K562 (cell line): ENCODE measurements around the gene LY6G6C. TPM values are rescaled to one million over a fixed set of nuclear protein-coding genes. Genes with fewer than 3 reads are reported as not detected.

Source experiments
- ATF1 ChIP-seq, 2 experiments: fragments of 450-650 bp in 1 of 2; IDR thresholded peaks; 2 replicates each; pipeline ENCODE4 v1.6.1; 2016; ENCODE audit warnings: missing compliant biosample characterization in 1 of 2, missing genetic modification characterization in 1 of 2
- CBX8 ChIP-seq: fragments of 200-600 bp; sonication (generic); IDR thresholded peaks from 2 replicates; pipeline ENCODE4 v1.6.1; 2012; ENCODE audit warnings: borderline replicate concordance, mixed run types, low read depth, mild to moderate bottlenecking, moderate library complexity, mixed read lengths, low read length, control low read depth, inconsistent platforms; ENCODE audit not compliant: poor library complexity, severe bottlenecking; ENCODE audit errors: extremely low read depth
- CCAR2 ChIP-seq: fragments of 200-400 bp; formaldehyde crosslinking; IDR thresholded peaks from 2 replicates; pipeline ENCODE4 v1.6.1; 2017; ENCODE audit warnings: mild to moderate bottlenecking, low read depth, low read length
- CHD1 ChIP-seq: fragments of 200-600 bp; sonication (generic); IDR thresholded peaks from one replicate; pipeline ENCODE4 v1.6.1; 2012; ENCODE audit warnings: mild to moderate bottlenecking, moderate library complexity, low read length, inconsistent platforms
- EHMT2 ChIP-seq: fragments of 450-650 bp; IDR thresholded peaks from 2 replicates; pipeline ENCODE4 v1.6.1; 2018; ENCODE audit warnings: antibody characterized with exemption
- HDAC1 ChIP-seq, 2 experiments: fragments of 450-650 bp; IDR thresholded peaks; 2 replicates each; pipeline ENCODE4 v1.6.1; 2016 to 2017; ENCODE audit warnings: inconsistent platforms in 1 of 2, mild to moderate bottlenecking in 1 of 2, moderate library complexity in 1 of 2
- KDM1A ChIP-seq, 2 experiments: fragments of 450-650 bp; IDR thresholded peaks; 2 replicates each; pipeline ENCODE4 v1.6.1; 2016; ENCODE audit warnings: mild to moderate bottlenecking in 2 of 2
- MBD2 ChIP-seq: sonication (generic); IDR thresholded peaks from 2 replicates; pipeline ENCODE4 v1.6.1; 2016; ENCODE audit warnings: low read depth, borderline replicate concordance
- PCBP2 ChIP-seq: fragments of 200-400 bp; formaldehyde crosslinking; IDR thresholded peaks from 2 replicates; pipeline ENCODE4 v1.6.1; 2018; ENCODE audit warnings: low read length, low read depth, mild to moderate bottlenecking, moderate library complexity; ENCODE audit not compliant: poor library complexity, severe bottlenecking
- POLR2A ChIP-seq: fragments of 450-650 bp; conservative IDR thresholded peaks from 2 replicates; pipeline ENCODE4 v1.6.1; 2016
- RBM34 ChIP-seq: fragments of 200-400 bp; formaldehyde crosslinking; IDR thresholded peaks from 2 replicates; pipeline ENCODE4 v1.6.1; 2018; ENCODE audit warnings: low read length, borderline replicate concordance; ENCODE audit not compliant: insufficient read depth
- SIRT6 ChIP-seq: IDR thresholded peaks from one replicate; pipeline ENCODE4 v1.6.1; 2012; ENCODE audit warnings: low read depth, mild to moderate bottlenecking, control low read depth, inconsistent platforms, low read length, moderate library complexity
- SMAD3 ChIP-seq: fragments of 450-650 bp; formaldehyde crosslinking; conservative IDR thresholded peaks from 2 replicates; pipeline ENCODE4 v1.4.0; 2020; ENCODE audit warnings: mild to moderate bottlenecking
- WHSC1 ChIP-seq: IDR thresholded peaks from one replicate; pipeline ENCODE4 v1.6.1; 2012; ENCODE audit warnings: low read length, control low read depth, inconsistent platforms
- ZFX ChIP-seq: sonication (generic); formaldehyde crosslinking; IDR thresholded peaks from 2 replicates; pipeline ENCODE4 v1.8.0; 2022; ENCODE audit warnings: mild to moderate bottlenecking, missing genetic modification reagents, moderate library complexity
- ZNF140 ChIP-seq: fragments of 250-450 bp; sonication (Bioruptor Pico); IDR thresholded peaks from 2 replicates; pipeline ENCODE4 v1.8.0; 2021; ENCODE audit warnings: moderate library complexity, mild to moderate bottlenecking, inconsistent platforms
- ZNF175 ChIP-seq: fragments of 200-800 bp; sonication (Bioruptor generic); IDR thresholded peaks from 2 replicates; pipeline ENCODE4 v1.6.1; 2016; ENCODE audit warnings: low read depth, mild to moderate bottlenecking, missing genetic modification characterization, missing compliant biosample characterization
- ZNF23 ChIP-seq: fragments of 250-450 bp; sonication (Bioruptor Pico); IDR thresholded peaks from 2 replicates; pipeline ENCODE4 v1.4.0; 2020; ENCODE audit warnings: mild to moderate bottlenecking
- ZNF764 ChIP-seq: fragments of 250-450 bp; sonication (Bioruptor Pico); IDR thresholded peaks from 2 replicates; pipeline ENCODE4 v1.4.0; 2020; ENCODE audit warnings: low read depth, mild to moderate bottlenecking, moderate library complexity
- polyA plus RNA-seq, 8 experiments: library from polyadenylated mRNA; depleted of rRNA in 4 of 8; stranded (reverse) in 5 of 8; unstranded in 3 of 8; fragments of >200 nt; fragmentation: Nextera tagmentation in 2 of 8; fragmentation: Illumina TruSeq in 1 of 8; extraction: Ambion mirVana in 2 of 8; extraction: Trizol in 1 of 8; gene quantifications; 2 replicates each; pipeline versions ENCODE4 v1.2.1 to v1.2.3, GENCODE V29; 2011 to 2014; ENCODE audit warnings: inconsistent platforms in 1 of 8, missing spikeins in 1 of 8
- total RNA-seq, 7 experiments: library from RNA; depleted of rRNA in 6 of 7; stranded (reverse); fragments of >200 nt in 6 of 7; fragmentation: Illumina TruSeq in 2 of 7; extraction: Trizol in 2 of 7; gene quantifications; 2 replicates each; pipeline versions ENCODE4 v1.2.1 to v1.2.3, GENCODE V29; 2011 to 2021; ENCODE audit warnings: low replicate concordance in 1 of 7
- TF ChIP-seq, protein P1 (sequence below): fragments of 250-450 bp; sonication (Bioruptor Pico); IDR thresholded peaks from 2 replicates; pipeline ENCODE4 v1.5.0; 2021
- TF ChIP-seq, protein P2 (sequence below): fragments of 450-650 bp; IDR thresholded peaks from 2 replicates; pipeline ENCODE4 v1.6.1; 2014; ENCODE audit warnings: low read depth, mild to moderate bottlenecking, moderate library complexity, borderline replicate concordance
- TF ChIP-seq, protein P3 (sequence below): fragments of 250-450 bp; sonication (Bioruptor Pico); IDR thresholded peaks from 2 replicates; pipeline ENCODE4 v1.8.0; 2022; ENCODE audit warnings: moderate library complexity, mild to moderate bottlenecking, inconsistent platforms
- TF ChIP-seq, protein P4 (sequence below): fragments of 450-650 bp; IDR thresholded peaks from 2 replicates; pipeline ENCODE4 v1.6.1; 2017; ENCODE audit warnings: mild to moderate bottlenecking, moderate library complexity
- TF ChIP-seq, protein P5 (sequence below): IDR thresholded peaks from 2 replicates; pipeline ENCODE4 v1.6.1; 2011; ENCODE audit not compliant: insufficient read length; ENCODE audit errors: extremely low read depth

The LY6G6C gene
- total and polyA plus RNA-seq, 9 of the 15 experiments (the other 6 are each of a cell fraction or from before 2014, with no cell fraction given): 0.06 to 0.20 TPM; not detected in 7

DNA sequence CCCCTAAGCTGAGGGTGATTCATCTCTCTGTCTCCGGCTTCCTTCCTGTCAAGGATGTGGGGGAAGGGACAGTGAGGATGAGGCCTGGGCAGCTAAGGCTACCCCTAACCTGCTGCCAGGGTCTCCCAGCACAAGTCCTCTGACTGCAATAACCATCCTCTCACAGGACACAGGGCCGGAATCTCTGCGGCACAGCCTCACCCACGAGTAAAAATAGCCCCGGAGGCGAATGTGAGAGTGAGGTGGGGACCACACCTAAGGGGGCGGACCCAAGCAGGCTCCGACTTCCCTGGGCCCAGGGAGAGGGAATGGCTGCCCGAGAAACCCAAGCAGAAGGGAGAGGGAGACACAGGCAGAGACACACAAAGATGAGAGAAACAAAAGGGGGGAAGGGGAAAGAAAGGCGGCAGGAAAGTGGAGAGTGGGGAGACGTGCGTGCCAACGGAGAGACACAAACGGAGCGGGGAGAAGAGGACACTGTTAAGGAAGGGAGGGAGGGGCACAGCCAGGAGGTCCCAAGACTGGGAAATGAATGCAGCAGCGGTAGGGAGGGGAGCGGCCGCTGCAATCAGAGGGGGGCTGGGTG, 13.4 kb upstream of the LY6G6C start (continued):
- TF ChIP-seq, protein P1, sequence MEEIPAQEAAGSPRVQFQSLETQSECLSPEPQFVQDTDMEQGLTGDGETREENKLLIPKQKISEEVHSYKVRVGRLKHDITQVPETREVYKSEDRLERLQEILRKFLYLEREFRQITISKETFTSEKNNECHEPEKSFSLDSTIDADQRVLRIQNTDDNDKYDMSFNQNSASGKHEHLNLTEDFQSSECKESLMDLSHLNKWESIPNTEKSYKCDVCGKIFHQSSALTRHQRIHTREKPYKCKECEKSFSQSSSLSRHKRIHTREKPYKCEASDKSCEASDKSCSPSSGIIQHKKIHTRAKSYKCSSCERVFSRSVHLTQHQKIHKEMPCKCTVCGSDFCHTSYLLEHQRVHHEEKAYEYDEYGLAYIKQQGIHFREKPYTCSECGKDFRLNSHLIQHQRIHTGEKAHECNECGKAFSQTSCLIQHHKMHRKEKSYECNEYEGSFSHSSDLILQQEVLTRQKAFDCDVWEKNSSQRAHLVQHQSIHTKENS (CRISPR knock-in tag): no peak
- TF ChIP-seq MBD2 (no peak), PCBP2 (no peak), ZNF23 (CRISPR knock-in tag) (peak; percentile 10; the same call in 1 of the 2 replicates), HDAC1 (IDR thresholded peaks at IDR 0.05) (peak in 1 of 2 experiments; percentile 97; a peak in 2 of 4 replicates), ZFX (CRISPR knock-in tag) (no peak), ZNF764 (CRISPR knock-in tag) (peak; percentile 28; the same call in 1 of the 2 replicates), CCAR2 (0 out of 2 replicates have a peak, but pooled peaks have one; percentile 18), CBX8 (no peak), ZNF140 (no peak), WHSC1 (no peak), ATF1 (CRISPR knock-in tag; IDR thresholded peaks at IDR 0.05) (no peak), ATF1 (tag; IDR thresholded peaks at IDR 0.05) (peak; percentile 82; the same call in 1 of the 2 replicates), POLR2A (peak; percentile 88), CHD1 (peak; percentile 93), SMAD3 (CRISPR knock-in tag) (0 out of 2 replicates have a peak, but pooled peaks have one; percentile 6), ZNF175 (CRISPR knock-in tag) (no peak), RBM34 (no peak), EHMT2 (peak; percentile 74), SIRT6 (no peak), KDM1A (IDR thresholded peaks at IDR 0.05) (no peak)
- TF ChIP-seq, protein P2, sequence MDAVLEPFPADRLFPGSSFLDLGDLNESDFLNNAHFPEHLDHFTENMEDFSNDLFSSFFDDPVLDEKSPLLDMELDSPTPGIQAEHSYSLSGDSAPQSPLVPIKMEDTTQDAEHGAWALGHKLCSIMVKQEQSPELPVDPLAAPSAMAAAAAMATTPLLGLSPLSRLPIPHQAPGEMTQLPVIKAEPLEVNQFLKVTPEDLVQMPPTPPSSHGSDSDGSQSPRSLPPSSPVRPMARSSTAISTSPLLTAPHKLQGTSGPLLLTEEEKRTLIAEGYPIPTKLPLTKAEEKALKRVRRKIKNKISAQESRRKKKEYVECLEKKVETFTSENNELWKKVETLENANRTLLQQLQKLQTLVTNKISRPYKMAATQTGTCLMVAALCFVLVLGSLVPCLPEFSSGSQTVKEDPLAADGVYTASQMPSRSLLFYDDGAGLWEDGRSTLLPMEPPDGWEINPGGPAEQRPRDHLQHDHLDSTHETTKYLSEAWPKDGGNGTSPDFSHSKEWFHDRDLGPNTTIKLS: no peak
- TF ChIP-seq, protein P3, sequence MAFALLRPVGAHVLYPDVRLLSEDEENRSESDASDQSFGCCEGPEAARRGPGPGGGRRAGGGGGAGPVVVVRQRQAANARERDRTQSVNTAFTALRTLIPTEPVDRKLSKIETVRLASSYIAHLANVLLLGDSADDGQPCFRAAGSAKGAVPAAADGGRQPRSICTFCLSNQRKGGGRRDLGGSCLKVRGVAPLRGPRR: no peak
- TF ChIP-seq, protein P4, sequence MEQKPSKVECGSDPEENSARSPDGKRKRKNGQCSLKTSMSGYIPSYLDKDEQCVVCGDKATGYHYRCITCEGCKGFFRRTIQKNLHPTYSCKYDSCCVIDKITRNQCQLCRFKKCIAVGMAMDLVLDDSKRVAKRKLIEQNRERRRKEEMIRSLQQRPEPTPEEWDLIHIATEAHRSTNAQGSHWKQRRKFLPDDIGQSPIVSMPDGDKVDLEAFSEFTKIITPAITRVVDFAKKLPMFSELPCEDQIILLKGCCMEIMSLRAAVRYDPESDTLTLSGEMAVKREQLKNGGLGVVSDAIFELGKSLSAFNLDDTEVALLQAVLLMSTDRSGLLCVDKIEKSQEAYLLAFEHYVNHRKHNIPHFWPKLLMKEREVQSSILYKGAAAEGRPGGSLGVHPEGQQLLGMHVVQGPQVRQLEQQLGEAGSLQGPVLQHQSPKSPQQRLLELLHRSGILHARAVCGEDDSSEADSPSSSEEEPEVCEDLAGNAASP: no peak
- TF ChIP-seq, protein P5, sequence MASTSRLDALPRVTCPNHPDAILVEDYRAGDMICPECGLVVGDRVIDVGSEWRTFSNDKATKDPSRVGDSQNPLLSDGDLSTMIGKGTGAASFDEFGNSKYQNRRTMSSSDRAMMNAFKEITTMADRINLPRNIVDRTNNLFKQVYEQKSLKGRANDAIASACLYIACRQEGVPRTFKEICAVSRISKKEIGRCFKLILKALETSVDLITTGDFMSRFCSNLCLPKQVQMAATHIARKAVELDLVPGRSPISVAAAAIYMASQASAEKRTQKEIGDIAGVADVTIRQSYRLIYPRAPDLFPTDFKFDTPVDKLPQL: no peak
